CD4-positive, alpha-beta T cell treated with Interleukin-2 at 100 ng/mL for 4 hours (primary cell): ENCODE results near the gene SLC25A48.
"Not testable (repeated sequence)": the region's sequence is repeated elsewhere in the genome, so short reads cannot be mapped to it uniquely, and the experiment has no call there.

Source experiments
- DNase-seq: peaks from one replicate; pipeline ENCODE4 v3.0.0-alpha.2; 2020; ENCODE audit warnings: low spot score

Gene SLC25A48

DNA sequence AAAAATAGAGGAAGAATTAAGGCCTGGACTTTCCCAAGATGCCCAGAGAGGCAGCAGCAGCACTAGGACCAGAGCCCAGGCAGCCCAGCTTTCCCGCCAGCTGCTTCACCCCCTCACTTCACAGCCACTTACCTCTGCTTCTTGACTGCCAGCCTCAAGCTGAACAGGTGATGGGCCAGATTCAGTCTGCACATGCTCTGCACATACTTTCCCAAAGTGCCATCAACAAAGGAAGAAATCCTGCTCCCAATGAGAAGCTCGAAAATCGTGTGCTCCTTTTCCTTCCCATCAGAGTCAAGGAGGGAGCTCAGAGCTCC is 4.1 kb upstream of the SLC25A48 start:
- DNase-seq = no peak

DNA sequence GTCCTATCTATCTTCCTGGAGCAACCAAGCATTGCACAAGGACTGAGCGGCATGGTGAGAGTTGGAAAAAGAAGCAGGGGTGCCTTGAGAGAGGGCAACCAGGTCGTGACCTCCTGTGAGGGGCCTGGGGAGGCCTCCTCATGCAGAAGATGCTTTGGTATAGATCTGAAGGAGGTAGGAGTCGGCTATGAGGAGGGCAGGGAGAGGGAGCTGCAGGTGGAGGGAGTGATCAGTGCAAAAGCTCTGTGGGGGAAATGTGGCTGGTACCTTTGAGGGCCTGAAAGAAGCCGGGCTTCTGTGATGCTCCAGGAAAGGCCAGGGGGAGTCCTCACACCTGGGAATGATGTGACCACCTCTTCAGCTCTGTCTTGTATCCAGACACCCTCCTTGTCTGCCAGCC is 3.6 kb upstream of the SLC25A48 start:
- DNase-seq = no peak

GRCh38 chr5:135831439-135831838 is 3.0 kb upstream of the SLC25A48 start:
- DNase-seq = no peak

- no peak for DNase-seq
Observed at GRCh38 chr5:135831851-135832555, 2.5 kb upstream of the SLC25A48 start.

- no peak for DNase-seq
Observed at GRCh38 chr5:135832941-135833920, 1.2 kb upstream of the SLC25A48 start.

DNA sequence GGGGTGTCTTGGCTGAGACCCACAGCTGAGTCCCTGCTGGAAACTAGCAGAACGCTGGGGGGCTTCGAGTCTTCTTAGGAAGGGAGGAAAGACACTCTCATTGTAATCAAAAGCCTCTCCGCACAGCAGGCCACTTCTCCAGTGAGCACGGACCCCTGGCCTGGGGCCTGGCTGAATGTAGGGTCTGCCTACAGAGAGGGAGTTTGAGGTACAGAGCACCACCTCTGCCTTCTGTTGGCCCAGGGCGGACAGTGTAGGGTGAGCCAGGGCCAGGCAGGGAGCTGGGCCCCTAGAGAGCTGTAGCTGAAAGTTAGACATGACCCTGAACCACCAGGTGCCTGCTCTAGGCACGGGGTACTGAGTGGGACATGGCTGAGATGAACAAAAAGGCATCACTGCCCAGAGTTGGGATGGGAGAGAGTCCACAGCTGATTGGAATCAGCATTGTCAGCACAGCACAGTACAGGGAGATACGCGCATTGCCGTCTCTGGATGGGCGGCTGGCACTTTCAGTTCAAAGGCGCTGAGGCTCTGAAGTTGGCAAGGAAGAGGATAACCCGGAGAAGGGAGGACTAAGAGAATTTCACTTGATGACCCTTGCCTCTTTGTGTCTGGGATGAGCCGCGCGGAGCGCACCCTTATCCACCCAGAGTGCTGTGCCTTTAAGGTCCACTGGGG is 363 bp upstream of the SLC25A48 start:
- no peak for DNase-seq

- no peak for DNase-seq
Observed at GRCh38 chr5:135835766-135836165, 1.3 kb downstream of the SLC25A48 start.

GRCh38 chr5:135838395-135838794 is 3.9 kb downstream of the SLC25A48 start:
- not testable (repeated sequence) for DNase-seq

DNA sequence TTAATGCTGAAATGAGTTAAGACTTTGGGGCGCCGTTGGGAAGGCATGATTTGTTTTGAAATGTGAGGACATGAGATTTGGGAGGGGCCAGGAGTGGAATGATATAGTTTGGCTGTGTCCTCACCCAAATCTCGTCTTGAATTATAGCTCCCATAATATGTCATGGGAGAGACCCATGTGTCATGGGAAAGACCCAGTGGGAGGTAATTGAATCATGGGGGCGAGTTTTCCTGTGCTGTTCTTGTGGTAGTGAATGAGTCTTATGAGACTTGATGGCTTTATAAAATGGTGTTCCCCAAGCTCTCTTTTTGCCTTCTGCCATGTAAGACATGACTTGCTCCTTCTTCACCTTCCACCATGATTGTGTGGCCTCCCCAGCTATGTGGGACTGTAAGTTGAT is 5.1 kb downstream of the SLC25A48 start:
- DNase-seq = no peak

GRCh38 chr5:135840959-135841358 is 6.5 kb downstream of the SLC25A48 start:
- no peak for DNase-seq

DNA sequence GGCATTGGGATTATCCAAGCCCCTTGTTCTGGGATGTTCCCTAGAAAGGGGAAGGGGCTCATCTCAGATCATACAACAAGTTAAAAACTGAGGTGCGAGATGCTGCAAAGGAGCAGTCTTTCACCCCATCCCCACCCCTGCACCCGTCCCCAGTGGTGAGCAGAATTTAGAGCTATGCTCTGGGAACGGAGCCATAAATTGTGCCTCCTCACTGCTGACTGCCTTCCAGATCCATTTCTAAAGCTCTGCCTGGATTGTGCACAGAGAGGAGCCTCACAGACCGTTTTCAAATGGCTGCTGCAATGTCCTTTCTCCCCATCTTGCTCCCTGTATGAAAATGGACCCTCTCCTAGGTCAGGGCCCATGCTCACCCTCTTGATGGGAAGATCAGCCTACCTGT is 8.3 kb downstream of the SLC25A48 start:
- DNase-seq = no peak

DNA sequence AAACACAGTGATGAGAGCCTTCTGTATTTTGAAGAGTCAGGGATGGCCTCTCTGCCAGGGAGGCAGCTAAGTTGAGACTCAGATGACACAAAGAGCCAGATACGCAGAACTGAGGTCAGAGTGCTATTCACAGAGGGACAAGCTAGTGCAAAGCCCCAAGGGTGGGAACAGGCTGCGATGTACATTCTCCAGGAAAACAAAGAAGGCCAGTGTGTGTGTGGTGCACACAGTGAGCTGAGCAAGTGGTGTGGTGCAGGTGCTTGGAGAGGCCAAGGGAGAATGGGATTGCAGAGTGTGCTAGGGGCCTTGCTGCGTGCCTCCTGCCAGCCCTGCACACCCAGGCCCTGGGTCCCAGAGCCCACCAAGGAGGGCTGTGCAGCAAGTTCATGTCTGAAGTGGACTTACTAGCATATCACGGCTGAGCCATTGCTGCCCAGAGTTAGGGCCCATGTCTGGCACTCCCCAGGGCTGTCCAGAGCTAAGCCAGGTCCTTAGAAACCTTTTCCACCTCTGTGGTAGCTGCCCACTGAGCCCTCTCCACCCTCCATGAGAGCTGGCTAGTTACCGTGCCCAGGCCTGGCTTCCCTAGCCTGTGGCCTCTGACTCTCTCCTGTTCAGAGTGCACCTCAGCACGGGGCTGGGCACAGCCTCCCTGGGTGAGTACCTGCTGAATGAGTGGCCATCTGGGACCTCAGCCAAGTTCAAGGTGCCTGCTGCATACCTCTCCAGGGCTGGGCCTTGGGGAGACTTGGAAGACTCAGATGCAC is 9.3 kb downstream of the SLC25A48 start:
- no peak for DNase-seq

DNA sequence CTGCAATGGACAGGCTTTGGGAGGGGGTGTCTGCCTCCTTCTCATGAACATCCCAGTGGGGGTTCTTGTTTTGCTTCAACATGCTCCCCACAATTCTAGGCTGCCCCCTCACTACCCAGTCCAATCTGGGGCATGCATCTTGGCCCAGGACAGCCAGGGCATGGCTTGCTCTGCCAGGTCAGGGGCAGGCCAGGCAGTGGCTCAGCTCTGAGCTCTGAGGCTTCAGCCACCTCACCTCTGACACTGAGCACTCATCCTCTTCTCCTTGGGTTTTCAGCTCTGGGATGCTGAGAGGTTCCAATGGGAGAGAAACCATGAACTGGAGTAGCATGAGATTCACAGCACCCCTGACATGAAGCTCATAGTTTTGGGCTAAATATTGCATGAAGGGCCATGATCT is 11.8 kb downstream of the SLC25A48 start:
- no peak for DNase-seq

DNA sequence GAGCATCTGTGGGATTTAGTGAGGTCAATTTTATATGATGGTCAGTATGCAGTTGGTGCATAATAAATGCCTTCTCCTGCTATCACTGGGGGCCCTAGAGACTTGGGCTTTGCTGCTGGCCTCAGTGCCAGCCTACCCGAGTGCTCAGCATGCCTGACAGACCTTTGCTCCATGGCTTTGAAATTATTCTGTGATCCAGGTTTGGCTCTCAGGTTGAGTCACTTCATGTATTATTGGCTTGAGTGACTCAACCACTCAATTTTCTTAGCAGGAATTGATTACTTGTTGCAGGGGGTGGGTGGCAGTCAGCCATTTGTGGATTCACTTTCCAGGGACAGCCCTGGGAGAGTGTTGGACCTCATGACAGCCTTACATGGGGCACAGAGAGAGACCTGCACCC is 13.5 kb downstream of the SLC25A48 start:
- DNase-seq = no peak

GRCh38 chr5:135850231-135850630 is 15.8 kb downstream of the SLC25A48 start:
- no peak for DNase-seq

GRCh38 chr5:135850671-135851070 is 16.2 kb downstream of the SLC25A48 start:
- no peak for DNase-seq

DNA sequence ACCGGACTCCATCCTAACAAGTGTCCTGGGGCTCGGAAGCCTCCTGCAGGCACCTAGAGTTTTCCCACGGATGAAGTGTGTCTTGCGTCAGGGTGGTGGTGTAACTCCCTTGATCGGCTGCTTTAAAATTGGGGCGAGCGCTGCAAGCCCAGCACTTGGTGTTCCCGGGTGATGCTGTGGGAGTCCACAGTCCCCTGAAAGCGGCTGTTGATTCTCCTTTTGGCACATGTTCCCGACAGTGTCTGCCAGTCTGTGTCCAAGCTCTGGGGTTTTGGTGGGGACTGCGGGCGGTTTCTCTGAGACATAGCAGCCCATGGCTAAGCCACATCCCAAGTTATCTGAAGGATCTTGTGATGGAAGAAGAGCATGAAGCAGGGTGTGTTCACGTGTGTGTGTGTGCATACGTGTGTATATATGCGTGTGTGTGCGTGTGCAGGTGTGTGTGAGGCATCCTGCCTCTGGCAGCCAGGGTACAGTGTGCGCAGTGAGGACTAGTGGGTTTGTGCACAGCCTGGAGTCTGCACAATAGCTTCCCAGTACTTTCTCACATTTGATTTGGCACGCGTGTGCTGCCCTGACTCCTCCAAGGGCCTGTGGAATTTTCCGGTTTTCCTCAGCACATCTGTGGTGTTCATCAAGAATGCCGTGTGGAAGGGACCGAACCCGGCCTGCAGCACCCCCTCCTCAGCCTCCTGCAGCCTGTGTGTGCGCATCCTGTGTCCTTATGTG is 16.9 kb downstream of the SLC25A48 start:
- DNase-seq = no peak

DNA sequence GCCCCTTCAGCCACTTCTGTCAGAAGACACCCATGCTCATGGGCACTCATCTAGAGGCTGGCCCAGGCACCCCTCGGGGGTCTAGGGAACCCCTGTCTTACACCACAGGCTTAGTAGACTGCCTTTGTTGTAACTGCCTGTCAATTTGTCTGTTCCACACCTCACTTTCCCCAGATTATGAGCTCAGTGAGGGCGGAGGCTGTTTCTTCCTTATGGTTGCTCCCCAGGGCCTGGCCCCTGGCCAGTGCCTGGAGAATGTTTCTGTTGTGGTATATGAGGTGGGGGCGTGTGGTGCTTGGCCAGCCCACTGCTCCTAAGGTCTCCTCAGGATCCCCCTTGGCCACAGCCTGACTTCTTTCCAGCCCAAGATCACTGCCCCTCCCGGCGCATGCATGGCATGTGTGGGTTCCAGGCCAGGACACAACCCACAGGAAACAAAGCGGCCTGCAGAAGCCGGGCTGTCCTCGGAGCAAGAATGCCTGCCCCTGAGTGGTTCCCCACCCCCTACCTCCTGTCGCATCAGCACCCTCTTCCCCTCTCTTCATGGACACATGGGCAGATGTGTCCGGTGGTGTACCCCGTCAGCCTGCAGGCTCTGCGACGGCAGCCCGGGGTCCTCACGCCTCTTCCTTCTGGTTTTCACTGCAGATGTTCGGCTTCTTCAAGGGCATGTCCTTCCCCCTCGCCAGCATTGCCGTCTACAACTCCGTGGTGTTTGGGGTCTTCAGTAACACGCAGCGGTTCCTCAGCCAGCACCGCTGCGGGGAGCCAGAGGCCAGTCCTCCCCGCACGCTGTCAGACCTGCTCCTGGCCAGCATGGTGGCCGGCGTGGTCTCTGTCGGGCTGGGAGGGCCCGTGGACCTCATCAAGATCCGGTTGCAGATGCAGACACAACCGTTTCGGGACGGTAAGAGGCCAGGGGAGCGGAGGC is 17.7 kb downstream of the SLC25A48 start:
- DNase-seq = no peak

DNA sequence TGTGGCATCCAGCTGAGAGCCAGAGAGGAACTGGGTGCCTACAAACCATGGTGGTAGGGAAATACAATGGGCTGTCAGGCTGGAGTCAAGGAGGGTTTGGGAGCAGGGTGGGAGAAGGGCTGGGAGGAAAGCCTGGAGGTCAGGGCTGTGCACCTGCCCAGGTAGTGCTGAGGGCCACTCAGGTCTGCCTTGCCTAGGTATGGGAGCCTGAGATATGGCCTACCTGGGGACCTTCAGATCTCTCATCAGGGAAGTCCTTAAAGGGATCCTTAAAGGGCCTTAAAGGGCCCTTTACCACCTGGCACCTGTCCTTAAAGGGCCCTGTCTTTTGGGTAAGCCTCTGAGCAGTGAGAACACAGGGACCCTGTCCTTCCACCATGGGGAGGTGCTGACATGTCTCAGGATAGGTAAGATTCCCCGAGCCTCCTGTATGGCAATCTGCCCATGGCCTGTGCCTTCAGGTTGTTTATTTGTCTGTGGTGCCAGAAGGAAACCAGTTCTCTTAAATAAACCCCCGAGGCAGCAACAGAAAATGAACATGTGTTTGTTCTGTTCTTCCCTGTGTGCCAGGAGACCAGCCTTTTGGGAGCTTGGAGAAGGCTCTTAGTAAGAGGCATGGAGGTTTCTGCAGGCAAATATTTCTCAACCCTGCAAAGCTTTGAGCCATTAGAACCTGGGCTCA is 23.3 kb downstream of the SLC25A48 start:
- DNase-seq = no peak

DNA sequence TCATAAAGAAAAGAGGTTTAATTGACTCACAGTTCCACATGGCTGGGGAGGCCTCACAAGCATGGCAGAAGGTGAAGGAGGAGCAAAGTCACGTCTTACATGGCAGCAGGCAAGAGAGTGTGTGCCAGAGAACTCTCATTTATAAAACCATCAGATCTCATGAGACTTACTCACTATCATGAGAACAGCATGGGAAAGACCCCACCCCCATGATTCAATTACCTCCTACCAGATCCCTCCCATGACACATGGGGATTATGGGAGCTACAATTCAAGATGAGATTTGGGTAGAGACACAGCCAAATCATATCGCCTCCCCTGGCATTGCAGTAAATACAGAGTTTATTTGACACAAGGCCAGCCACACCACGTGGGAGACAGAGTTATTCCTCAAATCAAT is 24.7 kb downstream of the SLC25A48 start:
- DNase-seq = not testable (repeated sequence)
